HG02885 (cell line): ENCODE results near the gene RIPOR2.

ENCODE experiments used
- ATAC-seq: cut with Tn5 transposase; IDR thresholded peaks from one replicate; pipeline ENCODE4 v1.9.1; 2021; ENCODE audit warnings: mild to moderate bottlenecking; ENCODE audit not compliant: unreplicated experiment, poor library complexity

RIPOR2 gene

GRCh38 chr6:24935366-24936152 is at the start of gene RIPOR2:
Gene RIPOR2 (minus strand): TSS chr6:24935960. CDS start chr6:24935898, 62 bp downstream.
- ATAC-seq, result peak; percentile 28

- no peak for ATAC-seq
Observed at GRCh38 chr6:24985323-24985722, 49.6 kb upstream of the RIPOR2 start.

- ATAC-seq, result no peak
Observed at GRCh38 chr6:24982231-24982630, 46.5 kb upstream of the RIPOR2 start.

- no peak for ATAC-seq
Observed at GRCh38 chr6:24981386-24981760, 45.6 kb upstream of the RIPOR2 start.

GRCh38 chr6:24980507-24981385 is 45.0 kb upstream of the RIPOR2 start:
- ATAC-seq, result no peak

GRCh38 chr6:24979176-24979575 is 43.4 kb upstream of the RIPOR2 start:
- ATAC-seq, result no peak

GRCh38 chr6:24974182-24975171 is 38.7 kb upstream of the RIPOR2 start:
- ATAC-seq, result peak; percentile 81

GRCh38 chr6:24972311-24972958 is 36.7 kb upstream of the RIPOR2 start:
- ATAC-seq, result no peak

- ATAC-seq, result no peak
Observed at GRCh38 chr6:24971067-24971466, 35.3 kb upstream of the RIPOR2 start.

GRCh38 chr6:24969343-24969860 is 33.6 kb upstream of the RIPOR2 start:
- ATAC-seq, result no peak

GRCh38 chr6:24968783-24969182 is 33.0 kb upstream of the RIPOR2 start:
- ATAC-seq, result no peak

GRCh38 chr6:24967211-24967610 is 31.5 kb upstream of the RIPOR2 start:
- no peak for ATAC-seq

GRCh38 chr6:24966381-24966780 is 30.6 kb upstream of the RIPOR2 start:
- no peak for ATAC-seq

- ATAC-seq, result no peak
Observed at GRCh38 chr6:24963887-24964570, 28.3 kb upstream of the RIPOR2 start.

- no peak for ATAC-seq
Observed at GRCh38 chr6:24963339-24963738, 27.6 kb upstream of the RIPOR2 start.

GRCh38 chr6:24961852-24962251 is 26.1 kb upstream of the RIPOR2 start:
- no peak for ATAC-seq

- no peak for ATAC-seq
Observed at GRCh38 chr6:24960991-24961475, 25.3 kb upstream of the RIPOR2 start.

- ATAC-seq, result no peak
Observed at GRCh38 chr6:24959319-24959718, 23.6 kb upstream of the RIPOR2 start.

- ATAC-seq, result no peak
Observed at GRCh38 chr6:24957199-24957598, 21.4 kb upstream of the RIPOR2 start.
